ENCODE measurements around the gene TNS2.

DNA sequence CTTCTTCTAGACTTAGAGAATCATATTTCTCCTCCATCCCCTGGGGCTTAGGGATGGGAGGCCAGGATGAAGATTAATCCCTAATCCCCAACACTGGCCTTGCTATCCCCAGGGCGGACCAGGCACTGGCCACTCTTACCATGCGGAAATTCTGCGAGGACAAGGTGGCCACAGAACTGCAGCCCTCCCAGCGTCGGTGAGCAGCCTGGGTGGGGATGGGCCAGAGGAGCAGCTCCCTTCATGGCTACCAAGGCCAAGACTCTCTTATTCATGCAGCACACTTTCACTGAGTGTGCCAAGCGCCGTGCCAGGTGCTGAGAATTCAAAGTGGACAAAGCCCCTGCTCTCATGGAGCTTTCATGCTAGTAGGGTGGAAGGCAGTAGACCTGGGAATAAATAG, 7.0 kb downstream of the TNS2 start:
- TF ChIP-seq, protein P1, sequence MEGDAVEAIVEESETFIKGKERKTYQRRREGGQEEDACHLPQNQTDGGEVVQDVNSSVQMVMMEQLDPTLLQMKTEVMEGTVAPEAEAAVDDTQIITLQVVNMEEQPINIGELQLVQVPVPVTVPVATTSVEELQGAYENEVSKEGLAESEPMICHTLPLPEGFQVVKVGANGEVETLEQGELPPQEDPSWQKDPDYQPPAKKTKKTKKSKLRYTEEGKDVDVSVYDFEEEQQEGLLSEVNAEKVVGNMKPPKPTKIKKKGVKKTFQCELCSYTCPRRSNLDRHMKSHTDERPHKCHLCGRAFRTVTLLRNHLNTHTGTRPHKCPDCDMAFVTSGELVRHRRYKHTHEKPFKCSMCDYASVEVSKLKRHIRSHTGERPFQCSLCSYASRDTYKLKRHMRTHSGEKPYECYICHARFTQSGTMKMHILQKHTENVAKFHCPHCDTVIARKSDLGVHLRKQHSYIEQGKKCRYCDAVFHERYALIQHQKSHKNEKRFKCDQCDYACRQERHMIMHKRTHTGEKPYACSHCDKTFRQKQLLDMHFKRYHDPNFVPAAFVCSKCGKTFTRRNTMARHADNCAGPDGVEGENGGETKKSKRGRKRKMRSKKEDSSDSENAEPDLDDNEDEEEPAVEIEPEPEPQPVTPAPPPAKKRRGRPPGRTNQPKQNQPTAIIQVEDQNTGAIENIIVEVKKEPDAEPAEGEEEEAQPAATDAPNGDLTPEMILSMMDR (IDR thresholded peaks at IDR 0.05 in 4 of 5, conservative IDR thresholded peaks at IDR 0.05 in 1 of 5) = no peak
- no peak for TF ChIP-seq POLR2A (IDR thresholded peaks at IDR 0.05)

Data from gastrocnemius medialis (tissue), 4 donors.